SK-N-MC (cell line): ENCODE data around the gene CACNA2D4.

ENCODE experiments used
- DNase-seq: peaks from one replicate; pipeline ENCODE4 v3.0.0-alpha.2; 2011; ENCODE audit warnings: low read depth, low spot score
- H3K27ac ChIP-seq: fragments of 200-600 bp; sonication (generic); 2 replicates; pipeline ENCODE4 v1.5.1; 2016; ENCODE audit warnings: mixed run types
- H3K36me3 ChIP-seq: fragments of 200-600 bp; sonication (generic); 2 replicates; pipeline ENCODE4 v1.6.1; 2017; ENCODE audit warnings: antibody characterized with exemption, low read length, mixed read lengths; ENCODE audit not compliant: insufficient read depth
- H3K4me3 ChIP-seq: fragments of 200-600 bp; sonication (generic); 2 replicates; pipeline ENCODE4 v1.5.1; 2016
- H3K9ac ChIP-seq: fragments of 200-600 bp; sonication (generic); 2 replicates; pipeline ENCODE4 v1.8.0; 2017; ENCODE audit warnings: mixed run types, mixed read lengths; ENCODE audit not compliant: insufficient read length
- H3K9me3 ChIP-seq: fragments of 200-600 bp; sonication (generic); 2 replicates; pipeline ENCODE4 v1.6.1; 2017; ENCODE audit warnings: low read depth, mild to moderate bottlenecking, antibody characterized with exemption, low read length, moderate library complexity, mixed read lengths
- EZH2 ChIP-seq: fragments of 200-600 bp; sonication (generic); IDR thresholded peaks from one replicate; pipeline ENCODE4 v1.6.1; 2017; ENCODE audit warnings: antibody characterized with exemption
- FOXP2 ChIP-seq: optimal IDR thresholded peaks from 2 replicates; pipeline ENCODE3; 2011; ENCODE audit warnings: mild to moderate bottlenecking, moderate library complexity; ENCODE audit not compliant: insufficient read depth; ENCODE audit errors: extremely low read length, control extremely low read depth
- POLR2AphosphoS5 ChIP-seq: IDR thresholded peaks from 2 replicates; pipeline ENCODE4 v1.6.1; 2012; ENCODE audit warnings: mild to moderate bottlenecking, low read depth, low read length, borderline replicate concordance

The CACNA2D4 gene

DNA sequence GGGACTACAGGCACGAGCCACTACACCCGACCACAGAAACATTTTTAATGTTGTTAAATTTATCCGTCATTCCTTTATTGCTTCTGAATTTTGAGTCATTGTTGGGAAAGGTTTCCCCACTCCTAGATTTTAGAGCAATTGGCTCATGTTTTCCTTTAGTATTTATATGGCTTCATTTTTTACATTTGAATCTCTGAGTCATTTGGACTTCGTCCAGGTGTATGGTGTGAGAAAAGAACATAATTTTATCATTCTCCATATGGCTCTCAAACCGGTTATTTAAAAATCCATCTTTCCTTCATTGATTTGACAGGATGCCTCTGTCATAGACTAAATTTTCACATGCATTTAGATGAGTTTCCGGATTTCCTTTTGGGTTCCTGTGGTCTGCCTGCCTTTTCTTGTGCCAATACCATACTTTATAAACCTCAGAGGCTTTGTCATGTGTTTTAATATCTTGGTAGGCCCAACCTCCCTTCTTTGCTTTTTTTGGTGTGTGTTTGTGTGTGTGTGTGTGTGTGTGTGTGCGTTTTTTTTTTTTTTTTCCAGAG is 67.2 kb downstream of the CACNA2D4 start:
- Histone ChIP-seq H3K27ac (no peak overlapping the region), H3K9ac (no peak overlapping the region)

DNA sequence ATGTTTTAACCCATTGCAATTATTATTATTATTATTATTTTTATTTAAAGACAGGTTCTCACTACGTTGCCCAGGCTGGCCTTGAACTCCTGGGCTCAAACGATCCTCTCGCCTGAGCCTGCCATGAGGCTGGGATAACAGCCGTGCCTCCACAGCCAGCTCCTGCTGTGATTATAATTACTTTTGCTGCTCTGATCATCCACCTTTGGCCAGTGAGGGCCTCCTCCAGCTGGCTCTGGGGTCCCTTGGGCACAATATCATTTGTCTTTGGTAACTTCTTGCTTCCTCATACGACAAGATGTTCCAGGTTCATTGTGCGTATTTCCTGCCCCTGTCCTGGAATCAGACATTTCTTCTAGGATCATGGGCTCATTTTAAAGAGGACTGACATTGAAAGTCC is 69.7 kb downstream of the CACNA2D4 start:
- H3K27ac ChIP-seq, result no peak overlapping the region
- DNase-seq, result no peak
- no peak for TF ChIP-seq EZH2
- TF ChIP-seq FOXP2, result no peak
- no peak for TF ChIP-seq POLR2AphosphoS5
- no peak overlapping the region for H3K9ac ChIP-seq
- no peak overlapping the region for H3K4me3 ChIP-seq
- H3K36me3 ChIP-seq, result no peaks in the 10 kb centered on the region
- H3K9me3 ChIP-seq, result no peaks in the 10 kb centered on the region

More for the DNA sequence above, 67.2 kb downstream of the CACNA2D4 start:
- DNase-seq, result no peak
- TF ChIP-seq EZH2 (no peak), FOXP2 (no peak)
- H3K36me3 ChIP-seq, result no peaks in the 10 kb centered on the region
- H3K4me3 ChIP-seq, result no peak overlapping the region
- no peaks in the 10 kb centered on the region for H3K9me3 ChIP-seq

DNA sequence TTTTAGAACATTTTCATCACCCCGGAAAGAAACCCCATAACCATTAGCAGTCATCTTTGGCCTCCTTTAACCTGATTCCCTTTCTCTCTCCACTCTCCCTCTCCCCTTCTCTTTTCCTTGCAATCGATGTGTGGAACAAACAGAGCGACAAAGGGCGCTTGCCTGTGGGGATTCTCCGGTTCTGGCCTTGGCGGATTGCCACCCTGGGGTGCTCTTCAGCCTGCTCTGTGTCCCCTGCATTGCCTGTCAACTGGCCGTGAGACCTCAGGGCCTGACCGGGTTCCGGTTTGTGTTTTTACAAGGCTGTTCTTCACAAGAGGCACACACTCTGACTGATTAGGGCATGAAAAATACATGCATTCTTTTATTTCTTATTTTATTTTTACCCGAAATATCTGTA is 70.3 kb downstream of the CACNA2D4 start:
- TF ChIP-seq EZH2, result no peak
- TF ChIP-seq POLR2AphosphoS5, result no peak
- no peak for TF ChIP-seq FOXP2
- Histone ChIP-seq H3K9ac (no peak overlapping the region), H3K9me3 (no peaks in the 10 kb centered on the region), H3K36me3 (no peaks in the 10 kb centered on the region), H3K27ac (no peak overlapping the region), H3K4me3 (no peak overlapping the region)
- no peak for DNase-seq

DNA sequence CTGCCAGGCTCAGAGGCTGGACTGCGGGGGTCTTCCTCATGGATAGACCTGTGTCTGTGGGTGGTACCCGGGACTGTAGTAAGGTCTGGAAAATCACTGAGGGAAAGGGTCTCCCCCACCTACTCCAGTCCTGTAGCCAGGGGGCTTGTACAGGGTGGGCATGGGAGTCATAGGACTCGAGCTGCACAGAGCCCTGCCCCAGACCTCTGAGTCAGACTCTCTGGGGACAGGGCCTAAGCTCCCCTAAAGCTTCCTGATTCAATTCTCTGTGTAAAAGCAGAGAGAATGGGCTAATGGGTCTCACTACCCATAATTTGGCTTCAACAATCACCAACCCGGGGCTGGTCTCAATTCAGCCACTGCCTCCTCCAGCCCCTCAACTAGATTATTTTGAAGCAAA is 71.0 kb downstream of the CACNA2D4 start:
- no peaks in the 10 kb centered on the region for H3K9me3 ChIP-seq
- H3K9ac ChIP-seq, result no peak overlapping the region
- H3K36me3 ChIP-seq, result no peaks in the 10 kb centered on the region
- TF ChIP-seq EZH2, result no peak
- no peak for TF ChIP-seq POLR2AphosphoS5
- TF ChIP-seq FOXP2, result no peak
- no peak overlapping the region for H3K27ac ChIP-seq
- no peak for DNase-seq
- H3K4me3 ChIP-seq, result no peak overlapping the region

DNA sequence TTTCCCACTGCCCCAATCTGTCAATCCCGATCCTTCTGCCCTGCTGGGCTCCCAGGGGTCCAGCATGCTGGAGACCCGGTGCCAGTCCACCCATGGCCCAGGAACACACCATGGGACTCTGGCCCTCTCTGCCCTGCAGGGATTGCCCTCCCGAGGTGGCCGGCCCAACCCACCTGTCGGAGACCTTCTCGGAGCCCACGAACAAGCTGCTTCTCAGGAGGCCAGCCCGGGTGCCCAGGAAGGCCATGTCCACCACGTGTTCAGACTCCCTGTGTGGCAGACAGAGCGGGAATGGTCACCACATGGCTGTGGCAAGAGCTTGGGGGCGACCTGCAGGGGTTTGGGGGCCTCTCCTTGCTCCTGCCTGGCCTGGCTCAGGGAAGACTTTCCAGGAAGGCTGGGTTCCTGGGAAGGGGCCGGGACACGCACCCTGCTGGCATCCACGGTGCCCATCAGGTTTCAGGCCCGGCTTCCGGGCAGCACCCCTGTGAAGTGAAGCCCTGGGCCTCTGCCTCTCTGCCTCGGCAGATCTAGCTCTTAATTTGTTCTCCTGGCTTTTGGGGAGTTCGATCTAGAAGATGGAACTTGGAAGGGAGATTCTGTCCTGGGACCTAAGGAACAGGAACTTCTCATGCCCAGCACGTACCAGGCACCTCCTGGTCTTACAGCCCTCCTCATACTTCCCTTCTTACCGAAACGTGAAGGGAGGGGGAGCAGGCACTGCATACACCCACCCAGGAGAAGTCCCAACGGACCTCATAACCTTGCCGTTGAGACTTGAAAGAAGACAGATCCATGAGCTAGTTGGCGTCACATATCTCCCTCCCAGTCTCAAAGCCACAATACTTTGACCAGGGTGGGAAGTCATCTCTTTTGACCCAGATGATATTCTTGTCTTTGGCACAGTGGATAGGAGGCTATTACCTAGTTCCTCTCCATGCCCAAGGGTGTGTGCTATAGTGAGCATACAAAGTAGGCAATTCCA is 71.7 kb downstream of the CACNA2D4 start:
- TF ChIP-seq POLR2AphosphoS5, result no peak
- TF ChIP-seq FOXP2, result no peak
- no peak for TF ChIP-seq EZH2
- DNase-seq, result no peak
- H3K36me3 ChIP-seq, result no peaks in the 10 kb centered on the region
- no peak overlapping the region for H3K9ac ChIP-seq
- H3K9me3 ChIP-seq, result no peaks in the 10 kb centered on the region
- H3K4me3 ChIP-seq, result no peak overlapping the region
- no peak overlapping the region for H3K27ac ChIP-seq

DNA sequence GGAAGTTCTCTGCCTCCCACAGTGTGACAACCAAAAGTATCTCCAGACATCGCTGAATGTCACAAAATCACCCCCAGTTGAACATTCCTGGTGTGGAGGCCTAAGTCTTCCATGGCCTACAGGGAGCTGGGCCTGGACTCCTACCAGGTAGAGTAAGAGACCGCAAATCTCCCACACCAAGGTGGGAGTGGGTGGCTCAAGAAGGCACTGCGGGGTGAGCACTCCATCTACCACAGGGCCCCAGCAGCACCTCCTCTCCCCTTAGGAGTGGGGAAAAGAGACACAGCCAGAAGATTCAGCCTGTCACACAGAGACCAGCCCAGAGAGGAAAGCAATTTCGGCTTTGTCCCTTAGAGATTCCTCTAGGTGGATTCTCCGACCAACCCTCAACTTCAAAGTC is 72.6 kb downstream of the CACNA2D4 start:
- no peaks in the 10 kb centered on the region for H3K9me3 ChIP-seq
- H3K9ac ChIP-seq, result no peak overlapping the region
- DNase-seq, result no peak
- H3K36me3 ChIP-seq, result no peaks in the 10 kb centered on the region
- H3K4me3 ChIP-seq, result no peak overlapping the region
- TF ChIP-seq FOXP2, result no peak
- no peak overlapping the region for H3K27ac ChIP-seq

DNA sequence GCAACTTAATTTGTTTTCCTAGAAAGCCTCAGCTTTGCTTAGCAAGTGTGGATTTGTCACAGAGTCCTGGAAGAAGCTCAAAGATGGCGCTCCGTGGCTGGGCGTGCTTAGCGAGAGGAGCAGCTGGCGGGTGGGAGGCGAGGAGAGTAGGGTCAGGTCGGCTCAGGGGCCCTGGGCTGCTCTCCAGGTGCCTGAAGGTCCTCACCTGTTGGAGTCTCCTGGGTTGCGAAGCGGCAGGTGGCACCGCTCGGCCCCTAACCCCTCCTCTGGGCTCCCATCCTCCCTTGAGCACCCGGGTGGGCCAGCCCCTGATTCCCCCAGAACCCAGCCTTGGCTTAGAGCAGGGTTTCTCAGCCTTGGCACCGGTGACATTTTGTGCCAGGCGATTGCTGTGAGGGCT is 73.0 kb downstream of the CACNA2D4 start:
- no peaks in the 10 kb centered on the region for H3K36me3 ChIP-seq
- H3K4me3 ChIP-seq, result no peak overlapping the region
- no peak for TF ChIP-seq EZH2
- no peak for TF ChIP-seq FOXP2
- no peak for TF ChIP-seq POLR2AphosphoS5
- H3K9me3 ChIP-seq, result no peaks in the 10 kb centered on the region
- no peak overlapping the region for H3K9ac ChIP-seq
- no peak for DNase-seq
- H3K27ac ChIP-seq, result no peak overlapping the region

DNA sequence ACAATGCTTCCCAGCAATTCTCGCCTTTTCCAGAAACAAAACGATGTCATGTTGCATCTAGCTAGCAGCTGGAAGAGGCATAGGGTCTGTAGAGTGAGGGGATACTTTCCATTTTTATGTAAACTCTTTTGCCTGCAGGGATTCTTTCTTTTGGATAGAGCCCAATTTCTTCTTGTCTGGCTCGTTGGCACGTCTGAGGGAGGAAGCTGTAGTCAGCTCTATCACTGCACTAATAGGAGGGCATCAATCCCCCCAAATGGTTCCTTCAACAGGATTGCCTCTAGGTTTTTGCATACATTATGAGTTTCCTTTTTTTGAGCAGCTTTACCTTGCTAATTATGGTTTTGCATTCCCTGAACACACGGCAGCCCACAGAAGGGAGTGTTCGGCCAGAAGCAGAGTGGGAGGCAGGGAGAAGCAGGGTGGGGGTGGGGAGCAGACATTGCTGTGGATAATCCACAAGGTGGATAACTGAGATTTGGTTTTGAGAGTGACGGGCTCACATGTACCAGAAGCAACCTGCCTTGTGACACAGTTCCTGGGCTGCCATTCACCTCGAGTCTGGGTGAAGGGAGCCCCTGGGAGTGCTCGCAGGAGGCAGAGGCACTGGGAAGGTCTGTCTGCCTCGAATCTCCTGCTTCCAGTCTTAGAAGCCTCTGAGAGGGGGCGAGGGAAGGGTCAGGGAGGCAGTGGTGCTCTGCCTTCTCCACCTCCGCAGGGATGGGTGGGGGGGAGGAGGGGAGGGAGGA is 73.6 kb downstream of the CACNA2D4 start:
- no peak for DNase-seq
- no peaks in the 10 kb centered on the region for H3K9me3 ChIP-seq
- H3K9ac ChIP-seq, result no peak overlapping the region
- no peak overlapping the region for H3K27ac ChIP-seq
- no peaks in the 10 kb centered on the region for H3K36me3 ChIP-seq
- no peak for TF ChIP-seq POLR2AphosphoS5
- no peak for TF ChIP-seq EZH2
- no peak overlapping the region for H3K4me3 ChIP-seq
